Body of pancreas (tissue), 4 donors: ENCODE measurements around the gene C11orf58.

ENCODE experiments used
- CTCF ChIP-seq, 7 experiments: fragments of 450-650 bp in 4 of 7; fragments of 200-600 bp in 3 of 7; sonication (generic) in 3 of 7; IDR thresholded peaks; one replicate each; pipeline ENCODE4 v1.5.1; 2016 to 2019; ENCODE audit warnings: antibody characterized with exemption in 7 of 7
- POLR2A ChIP-seq, 3 donors: fragments of 450-650 bp; IDR thresholded peaks; one replicate each; pipeline ENCODE4 v1.6.1; 2016; ENCODE audit warnings: antibody characterized with exemption in 3 of 3, mild to moderate bottlenecking in 2 of 3

- TF ChIP-seq CTCF (IDR thresholded peaks at IDR 0.05) (no peak), POLR2A (IDR thresholded peaks at IDR 0.05) (no peak)
Observed at GRCh38 chr11:16807306-16807705, 68.9 kb downstream of the C11orf58 start.
